ENCODE data around the gene VSX2.

VSX2 gene

GRCh38 chr14:74223016-74223415 is 16.2 kb upstream of the VSX2 start:
- DNase-seq: no peak

GRCh38 chr14:74231784-74232183 is 7.5 kb upstream of the VSX2 start:
- DNase-seq: no peak

GRCh38 chr14:74235017-74235416 is 4.2 kb upstream of the VSX2 start:
- no peak for DNase-seq

GRCh38 chr14:74237441-74237840 is 1.8 kb upstream of the VSX2 start:
- no peak for DNase-seq

- DNase-seq: no peak
Observed at GRCh38 chr14:74239848-74240793, 872 bp downstream of the VSX2 start.

GRCh38 chr14:74240794-74241651 is 1.8 kb downstream of the VSX2 start:
- DNase-seq: no peak

GRCh38 chr14:74241652-74242017 is 2.4 kb downstream of the VSX2 start:
- no peak for DNase-seq

GRCh38 chr14:74242021-74242779 is 3.0 kb downstream of the VSX2 start:
- no peak for DNase-seq

GRCh38 chr14:74242780-74243042 is 3.5 kb downstream of the VSX2 start:
- no peak for DNase-seq

- no peak for DNase-seq
Observed at GRCh38 chr14:74243051-74243450, 3.8 kb downstream of the VSX2 start.

- no peak for DNase-seq
Observed at GRCh38 chr14:74244115-74244514, 4.9 kb downstream of the VSX2 start.

GRCh38 chr14:74245292-74245691 is 6.0 kb downstream of the VSX2 start:
- no peak for DNase-seq

- no peak for DNase-seq
Observed at GRCh38 chr14:74246542-74246941, 7.3 kb downstream of the VSX2 start.

GRCh38 chr14:74248017-74248416 is 8.8 kb downstream of the VSX2 start:
- DNase-seq: no peak

- no peak for DNase-seq
Observed at GRCh38 chr14:74249433-74250375, 10.5 kb downstream of the VSX2 start.

GRCh38 chr14:74255281-74255680 is 16.0 kb downstream of the VSX2 start:
- DNase-seq: no peak

GRCh38 chr14:74257078-74257940 is 18.1 kb downstream of the VSX2 start:
- peak; percentile 30 for DNase-seq

- no peak for DNase-seq
Observed at GRCh38 chr14:74257941-74258763, 18.9 kb downstream of the VSX2 start.

- no peak for DNase-seq
Observed at GRCh38 chr14:74258764-74259035, 19.5 kb downstream of the VSX2 start.

- no peak for DNase-seq
Observed at GRCh38 chr14:74259513-74259912, 20.3 kb downstream of the VSX2 start.

Data from inflammatory macrophage treated with lipopolysaccharide for 4 hours (primary cell).